Measurements from ENCODE around the gene AHCYL2. TPM values are rescaled to one million over a fixed set of nuclear protein-coding genes. Genes with fewer than 3 reads are reported as not detected.

Gene AHCYL2
- total RNA-seq, 4 donors from 2014 or later = 10.8 to 14.0 (median 13.7) TPM

DNA sequence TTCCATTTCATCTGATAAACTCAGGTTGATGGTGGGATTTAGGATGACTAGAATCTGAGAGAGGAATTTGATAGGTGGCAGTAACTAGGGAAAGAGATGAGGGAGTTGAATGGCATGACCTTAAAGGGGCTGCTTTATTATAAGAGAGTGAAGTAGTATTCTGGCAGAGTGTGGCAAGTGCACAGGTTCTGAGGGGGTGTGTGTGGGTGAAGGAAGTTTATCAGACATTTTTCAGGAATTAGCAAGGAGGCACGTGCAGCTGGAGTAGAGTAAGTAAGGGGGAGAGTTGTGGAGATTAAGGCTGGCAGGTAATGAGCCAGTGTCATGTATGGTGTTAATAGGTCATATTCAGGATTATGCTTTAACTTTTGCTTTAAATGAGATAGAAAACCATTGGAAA lies 40.5 kb downstream of the AHCYL2 start:
- Histone ChIP-seq H3K9me3 (no peaks in the 10 kb centered on the region), H3K27me3 (no peaks in the 10 kb centered on the region), H3K4me1 (peaks cover 0 to 25% (median 0%) of the 10 kb centered on the region in 3 donors), H3K4me3 (no peak overlapping the region), H3K27ac (no peak overlapping the region), H3K36me3 (no peaks in the 10 kb centered on the region)
- 58 to 65% methylated on average over 1 of the region's 1 CpG for WGBS, 2 donors
- TF ChIP-seq POLR2A (IDR thresholded peaks at IDR 0.05) = no peak
- TF ChIP-seq, protein P1, sequence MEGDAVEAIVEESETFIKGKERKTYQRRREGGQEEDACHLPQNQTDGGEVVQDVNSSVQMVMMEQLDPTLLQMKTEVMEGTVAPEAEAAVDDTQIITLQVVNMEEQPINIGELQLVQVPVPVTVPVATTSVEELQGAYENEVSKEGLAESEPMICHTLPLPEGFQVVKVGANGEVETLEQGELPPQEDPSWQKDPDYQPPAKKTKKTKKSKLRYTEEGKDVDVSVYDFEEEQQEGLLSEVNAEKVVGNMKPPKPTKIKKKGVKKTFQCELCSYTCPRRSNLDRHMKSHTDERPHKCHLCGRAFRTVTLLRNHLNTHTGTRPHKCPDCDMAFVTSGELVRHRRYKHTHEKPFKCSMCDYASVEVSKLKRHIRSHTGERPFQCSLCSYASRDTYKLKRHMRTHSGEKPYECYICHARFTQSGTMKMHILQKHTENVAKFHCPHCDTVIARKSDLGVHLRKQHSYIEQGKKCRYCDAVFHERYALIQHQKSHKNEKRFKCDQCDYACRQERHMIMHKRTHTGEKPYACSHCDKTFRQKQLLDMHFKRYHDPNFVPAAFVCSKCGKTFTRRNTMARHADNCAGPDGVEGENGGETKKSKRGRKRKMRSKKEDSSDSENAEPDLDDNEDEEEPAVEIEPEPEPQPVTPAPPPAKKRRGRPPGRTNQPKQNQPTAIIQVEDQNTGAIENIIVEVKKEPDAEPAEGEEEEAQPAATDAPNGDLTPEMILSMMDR (IDR thresholded peaks at IDR 0.05) = no peak
- DNase-seq = no peak
- intact Hi-C loops (cut with DNase I) = no loop called here

DNA sequence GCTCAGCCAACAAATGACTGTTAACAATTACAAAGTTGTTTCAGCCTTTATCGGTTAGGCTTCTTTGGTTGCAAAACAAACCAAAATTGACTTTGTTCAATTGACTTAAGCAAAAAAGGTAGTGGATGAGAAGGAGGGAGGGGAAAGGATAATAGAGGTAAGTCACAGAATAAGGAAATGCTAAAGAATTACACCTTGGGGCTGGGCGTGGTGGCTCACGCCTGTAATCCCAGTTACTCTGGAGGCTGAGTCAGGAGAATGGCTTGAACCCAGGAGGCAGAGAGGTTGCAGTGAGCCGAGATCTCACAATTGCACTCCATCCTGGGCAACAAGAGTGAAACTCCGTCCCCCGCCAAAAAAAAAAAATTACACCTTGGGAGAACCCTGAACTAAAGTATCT lies 41.4 kb downstream of the AHCYL2 start:
- H3K9me3 ChIP-seq = no peaks in the 10 kb centered on the region
- H3K4me1 ChIP-seq = peaks cover 0 to 25% (median 0%) of the 10 kb centered on the region in 3 donors
- 45 to 66% methylated on average over 6 of the region's 6 CpGs for WGBS, 2 donors
- TF ChIP-seq, protein P1 (IDR thresholded peaks at IDR 0.05) = no peak
- TF ChIP-seq POLR2A (IDR thresholded peaks at IDR 0.05) = no peak
- intact Hi-C loops (cut with DNase I) = no loop called here
- H3K4me3 ChIP-seq = no peak overlapping the region
- no peak for DNase-seq
- no peak overlapping the region for H3K27ac ChIP-seq
- no peaks in the 10 kb centered on the region for H3K27me3 ChIP-seq
- H3K36me3 ChIP-seq = no peaks in the 10 kb centered on the region

DNA sequence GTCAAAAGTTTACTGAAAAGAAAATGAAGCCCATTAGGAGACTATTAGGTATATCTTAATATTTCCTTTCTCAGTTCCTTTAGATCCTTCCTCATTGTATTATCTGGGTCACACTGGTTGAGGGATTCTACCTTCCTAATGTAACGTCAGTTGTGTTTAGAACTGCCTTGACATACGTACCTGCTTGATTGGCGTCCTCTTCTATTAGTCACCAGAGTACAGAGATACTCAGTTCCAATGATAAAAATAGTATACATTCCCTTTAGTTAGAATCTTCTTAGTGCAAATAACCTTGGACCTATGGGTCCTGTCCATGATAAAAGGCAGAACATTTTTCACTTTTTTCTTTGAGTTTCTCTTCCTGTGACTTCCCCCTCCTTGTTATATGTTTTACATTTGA lies 45.2 kb downstream of the AHCYL2 start:
- no peak overlapping the region for H3K4me3 ChIP-seq
- no peaks in the 10 kb centered on the region for H3K27me3 ChIP-seq
- intact Hi-C loops (cut with DNase I) = loop anchor here (5.0 kb wide), 1 partner anchor 53 kb away; no protein-coding TSS in a partner anchor
- TF ChIP-seq, protein P1 (IDR thresholded peaks at IDR 0.05) = no peak
- no peak for TF ChIP-seq POLR2A (IDR thresholded peaks at IDR 0.05)
- WGBS, 2 donors = 74 to 77% methylated on average over 3 of the region's 3 CpGs
- peaks cover 0 to 10% (median 0%) of the 10 kb centered on the region in 3 donors for H3K9me3 ChIP-seq
- H3K4me1 ChIP-seq = peaks cover 0 to 16% (median 0%) of the 10 kb centered on the region in 3 donors
- peaks cover 0 to 11% (median 0%) of the 10 kb centered on the region in 3 donors for H3K36me3 ChIP-seq
- no peak for DNase-seq
- H3K27ac ChIP-seq = no peak overlapping the region

DNA sequence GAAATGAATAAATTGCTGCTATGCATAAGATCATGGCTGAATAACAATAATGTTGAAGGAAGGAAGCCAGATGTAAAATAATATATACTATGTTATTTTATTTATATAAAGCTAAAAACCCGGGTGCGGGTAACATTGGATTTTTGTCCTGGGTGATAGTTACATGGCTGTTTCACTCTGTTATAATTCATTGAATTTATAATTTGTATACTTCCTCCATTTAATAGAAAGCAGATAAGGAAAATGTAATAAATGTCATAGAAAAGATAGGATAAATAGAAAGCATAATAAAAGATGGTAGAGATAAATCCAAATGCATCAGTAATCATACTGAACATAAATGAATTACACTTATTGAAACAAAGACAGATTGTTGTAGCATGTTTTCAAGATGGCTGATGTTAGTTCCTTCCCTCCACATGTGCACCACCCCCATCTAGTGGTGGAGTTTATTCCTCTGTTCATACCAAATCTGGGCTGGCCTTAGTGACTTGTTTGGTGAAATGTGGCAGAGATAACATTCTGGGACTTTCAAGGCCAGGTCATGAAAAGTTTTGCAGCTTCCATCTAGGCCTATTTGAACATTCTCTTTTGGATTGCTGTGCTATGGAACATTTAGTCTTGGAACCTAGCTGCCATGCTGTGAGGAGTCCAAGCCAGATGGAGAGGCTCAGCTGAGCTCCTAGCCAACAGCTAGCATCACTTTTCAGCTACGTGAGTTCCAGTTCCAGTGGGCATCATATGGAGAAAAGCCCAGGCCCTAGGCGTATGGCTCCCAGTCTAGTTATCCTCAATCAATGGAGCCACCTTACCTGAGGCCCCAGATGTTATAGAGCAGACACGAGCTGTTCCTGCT lies 46.9 kb downstream of the AHCYL2 start:
- Histone ChIP-seq H3K27ac (no peak overlapping the region), H3K27me3 (no peaks in the 10 kb centered on the region), H3K9me3 (peaks cover 0 to 10% (median 0%) of the 10 kb centered on the region in 3 donors), H3K4me1 (no peaks in the 10 kb centered on the region), H3K4me3 (no peak overlapping the region), H3K36me3 (peaks cover 0 to 11% (median 0%) of the 10 kb centered on the region in 3 donors)
- DNase-seq = no peak
- 71 to 72% methylated on average over 4 to 5 of the region's 5 CpGs for WGBS, 2 donors
- intact Hi-C loops (cut with DNase I) = loop anchor here (5.0 kb wide), 1 partner anchor 54 kb away; no protein-coding TSS in a partner anchor
- no peak for TF ChIP-seq POLR2A (IDR thresholded peaks at IDR 0.05)
- TF ChIP-seq, protein P1 (IDR thresholded peaks at IDR 0.05) = peak; percentile 53 to 74 (median 64)

DNA sequence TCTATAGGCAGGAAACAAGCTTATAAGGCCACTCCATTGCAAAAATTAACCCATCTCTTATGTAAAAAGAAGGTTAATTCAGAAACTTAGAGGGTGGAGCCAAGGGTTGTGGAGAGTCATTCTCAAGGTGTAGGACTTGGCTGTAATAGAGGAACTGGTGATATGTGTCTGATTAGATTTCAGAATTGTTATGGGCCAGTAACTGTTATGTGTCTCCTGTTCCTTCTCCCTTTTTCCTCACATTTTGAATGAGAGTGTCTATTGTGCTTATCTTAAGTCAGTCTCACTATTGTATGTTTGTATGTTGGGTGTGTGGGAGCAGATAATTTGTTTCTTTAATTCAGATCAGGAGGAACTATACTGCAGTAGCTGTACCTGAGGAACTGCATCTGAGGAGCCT lies 49.1 kb downstream of the AHCYL2 start:
- no peaks in the 10 kb centered on the region for H3K4me1 ChIP-seq
- H3K27ac ChIP-seq = no peak overlapping the region
- intact Hi-C loops (cut with DNase I) = loop anchor here (5.0 kb wide), 1 partner anchor 57 kb away; no protein-coding TSS in a partner anchor
- H3K27me3 ChIP-seq = no peaks in the 10 kb centered on the region
- H3K36me3 ChIP-seq = peaks cover 0 to 15% (median 0%) of the 10 kb centered on the region in 3 donors
- TF ChIP-seq, protein P1 (IDR thresholded peaks at IDR 0.05) = no peak
- TF ChIP-seq POLR2A (IDR thresholded peaks at IDR 0.05) = no peak
- DNase-seq = no peak
- peaks cover 0 to 10% (median 0%) of the 10 kb centered on the region in 3 donors for H3K9me3 ChIP-seq
- H3K4me3 ChIP-seq = no peak overlapping the region
